Ishikawa (cell line): Measurements from ENCODE around the gene CRMP1.

Experiments
- CEBPB ChIP-seq: IDR thresholded peaks from 2 replicates; pipeline ENCODE4 v1.6.1; 2012
- CREB1 ChIP-seq: IDR thresholded peaks from 2 replicates; pipeline ENCODE4 v1.6.1; 2012; ENCODE audit warnings: low read depth
- EP300 ChIP-seq: IDR thresholded peaks from 2 replicates; pipeline ENCODE4 v1.6.1; 2012; ENCODE audit warnings: borderline replicate concordance
- FOXM1 ChIP-seq: IDR thresholded peaks from 2 replicates; pipeline ENCODE4 v1.6.1; 2012; ENCODE audit warnings: low read depth, borderline replicate concordance
- RAD21 ChIP-seq: IDR thresholded peaks from 2 replicates; pipeline ENCODE4 v1.6.1; 2012; ENCODE audit warnings: low read depth
- TAF1 ChIP-seq: IDR thresholded peaks from 2 replicates; pipeline ENCODE4 v1.6.1; 2012; ENCODE audit warnings: low read depth, mild to moderate bottlenecking
- TCF12 ChIP-seq: IDR thresholded peaks from 2 replicates; pipeline ENCODE4 v1.6.1; 2012; ENCODE audit warnings: low read depth
- YY1 ChIP-seq: IDR thresholded peaks from 2 replicates; pipeline ENCODE4 v1.6.1; 2012; ENCODE audit warnings: low read depth
- TF ChIP-seq, protein P1 (sequence below): IDR thresholded peaks from 2 replicates; pipeline ENCODE4 v1.6.1; 2012
- TF ChIP-seq, protein P2 (sequence below): IDR thresholded peaks from 2 replicates; pipeline ENCODE4 v1.6.1; 2012; ENCODE audit warnings: low read depth, mild to moderate bottlenecking
- TF ChIP-seq, protein P3 (sequence below): IDR thresholded peaks from 2 replicates; pipeline ENCODE4 v1.6.1; 2012

DNA sequence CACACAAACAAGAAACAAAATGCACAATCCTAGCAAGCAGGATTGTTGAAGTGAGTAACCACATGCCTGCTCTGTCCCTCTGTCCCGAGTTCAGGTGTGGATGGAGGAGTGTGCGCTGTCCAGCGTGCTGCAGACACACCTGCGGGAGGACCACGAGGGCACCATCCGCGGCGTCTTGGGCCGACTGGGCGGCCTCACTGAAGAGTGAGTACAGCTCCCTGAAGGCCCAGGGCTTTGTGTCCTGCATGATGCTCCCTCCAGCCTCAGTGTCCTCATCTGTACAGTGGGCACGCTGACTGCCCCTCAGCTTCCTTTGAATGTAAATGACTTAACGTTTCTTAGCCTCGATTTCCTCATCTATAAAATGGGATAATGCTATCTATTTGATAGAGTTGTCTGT is 99.4 kb downstream of the CRMP1 start:
- TF ChIP-seq EP300 (no peak), YY1 (no peak), FOXM1 (no peak), CEBPB (no peak), TCF12 (no peak), CREB1 (no peak), TAF1 (no peak), RAD21 (no peak)
- TF ChIP-seq, protein P1, sequence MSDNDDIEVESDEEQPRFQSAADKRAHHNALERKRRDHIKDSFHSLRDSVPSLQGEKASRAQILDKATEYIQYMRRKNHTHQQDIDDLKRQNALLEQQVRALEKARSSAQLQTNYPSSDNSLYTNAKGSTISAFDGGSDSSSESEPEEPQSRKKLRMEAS: no peak
- TF ChIP-seq, protein P2, sequence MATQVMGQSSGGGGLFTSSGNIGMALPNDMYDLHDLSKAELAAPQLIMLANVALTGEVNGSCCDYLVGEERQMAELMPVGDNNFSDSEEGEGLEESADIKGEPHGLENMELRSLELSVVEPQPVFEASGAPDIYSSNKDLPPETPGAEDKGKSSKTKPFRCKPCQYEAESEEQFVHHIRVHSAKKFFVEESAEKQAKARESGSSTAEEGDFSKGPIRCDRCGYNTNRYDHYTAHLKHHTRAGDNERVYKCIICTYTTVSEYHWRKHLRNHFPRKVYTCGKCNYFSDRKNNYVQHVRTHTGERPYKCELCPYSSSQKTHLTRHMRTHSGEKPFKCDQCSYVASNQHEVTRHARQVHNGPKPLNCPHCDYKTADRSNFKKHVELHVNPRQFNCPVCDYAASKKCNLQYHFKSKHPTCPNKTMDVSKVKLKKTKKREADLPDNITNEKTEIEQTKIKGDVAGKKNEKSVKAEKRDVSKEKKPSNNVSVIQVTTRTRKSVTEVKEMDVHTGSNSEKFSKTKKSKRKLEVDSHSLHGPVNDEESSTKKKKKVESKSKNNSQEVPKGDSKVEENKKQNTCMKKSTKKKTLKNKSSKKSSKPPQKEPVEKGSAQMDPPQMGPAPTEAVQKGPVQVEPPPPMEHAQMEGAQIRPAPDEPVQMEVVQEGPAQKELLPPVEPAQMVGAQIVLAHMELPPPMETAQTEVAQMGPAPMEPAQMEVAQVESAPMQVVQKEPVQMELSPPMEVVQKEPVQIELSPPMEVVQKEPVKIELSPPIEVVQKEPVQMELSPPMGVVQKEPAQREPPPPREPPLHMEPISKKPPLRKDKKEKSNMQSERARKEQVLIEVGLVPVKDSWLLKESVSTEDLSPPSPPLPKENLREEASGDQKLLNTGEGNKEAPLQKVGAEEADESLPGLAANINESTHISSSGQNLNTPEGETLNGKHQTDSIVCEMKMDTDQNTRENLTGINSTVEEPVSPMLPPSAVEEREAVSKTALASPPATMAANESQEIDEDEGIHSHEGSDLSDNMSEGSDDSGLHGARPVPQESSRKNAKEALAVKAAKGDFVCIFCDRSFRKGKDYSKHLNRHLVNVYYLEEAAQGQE: peak; percentile 68
- TF ChIP-seq, protein P3, sequence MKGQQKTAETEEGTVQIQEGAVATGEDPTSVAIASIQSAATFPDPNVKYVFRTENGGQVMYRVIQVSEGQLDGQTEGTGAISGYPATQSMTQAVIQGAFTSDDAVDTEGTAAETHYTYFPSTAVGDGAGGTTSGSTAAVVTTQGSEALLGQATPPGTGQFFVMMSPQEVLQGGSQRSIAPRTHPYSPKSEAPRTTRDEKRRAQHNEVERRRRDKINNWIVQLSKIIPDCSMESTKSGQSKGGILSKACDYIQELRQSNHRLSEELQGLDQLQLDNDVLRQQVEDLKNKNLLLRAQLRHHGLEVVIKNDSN: no peak
